ENCODE measurements around the gene IL12RB2.

GRCh38 chr1:67324068-67324467 is 16.4 kb downstream of the IL12RB2 start:
- TF ChIP-seq CTCF (conservative IDR thresholded peaks at IDR 0.05 in 1 of 2, IDR thresholded peaks at IDR 0.05 in 1 of 2; ENCODE audit: low read depth in 1 of 2, low read length in 2 of 2) (no peak), EZH2 (IDR thresholded peaks at IDR 0.05; ENCODE audit: low read length, missing control alignments) (no peak)
